GM23248 (cell line): ENCODE results near the gene CHST13.

ENCODE experiments used
- EZH2 ChIP-seq: fragments of 200-600 bp; sonication (generic); IDR thresholded peaks from 2 replicates; pipeline ENCODE4 v1.6.1; 2018; ENCODE audit warnings: antibody characterized with exemption, mild to moderate bottlenecking; ENCODE audit not compliant: insufficient read depth, poor library complexity, severe bottlenecking
- EZH2phosphoT487 ChIP-seq: fragments of 200-600 bp; sonication (generic); IDR thresholded peaks from 2 replicates; pipeline ENCODE4 v1.6.1; 2018; ENCODE audit warnings: antibody characterized with exemption, moderate library complexity, mild to moderate bottlenecking, low read depth; ENCODE audit not compliant: insufficient read depth

- no peak for TF ChIP-seq EZH2phosphoT487
- no peak for TF ChIP-seq EZH2
These were observed 11.7 kb downstream of the CHST13 start for GRCh38 chr3:126535636-126536035.
